Measurements from ENCODE around the gene MTHFR.

GRCh38 chr1:11782127-11782708, 23.5 kb downstream of the MTHFR start:
- TF ChIP-seq CTCF (IDR thresholded peaks at IDR 0.05; ENCODE audit: low read length) = no peak
- TF ChIP-seq EZH2 (IDR thresholded peaks at IDR 0.05; ENCODE audit: borderline replicate concordance, low read length) = no peak
